MV-4-11 (cell line): ENCODE data around the gene METTL21C.

Experiments used
- DNase-seq: peaks from one replicate; lab custom pipeline; 2025; lab: John Stamatoyannopoulos, UW

Gene METTL21C

GRCh38 chr13:102667023-102667422 is 27.8 kb downstream of the METTL21C start:
- DNase-seq, result no peak

DNA sequence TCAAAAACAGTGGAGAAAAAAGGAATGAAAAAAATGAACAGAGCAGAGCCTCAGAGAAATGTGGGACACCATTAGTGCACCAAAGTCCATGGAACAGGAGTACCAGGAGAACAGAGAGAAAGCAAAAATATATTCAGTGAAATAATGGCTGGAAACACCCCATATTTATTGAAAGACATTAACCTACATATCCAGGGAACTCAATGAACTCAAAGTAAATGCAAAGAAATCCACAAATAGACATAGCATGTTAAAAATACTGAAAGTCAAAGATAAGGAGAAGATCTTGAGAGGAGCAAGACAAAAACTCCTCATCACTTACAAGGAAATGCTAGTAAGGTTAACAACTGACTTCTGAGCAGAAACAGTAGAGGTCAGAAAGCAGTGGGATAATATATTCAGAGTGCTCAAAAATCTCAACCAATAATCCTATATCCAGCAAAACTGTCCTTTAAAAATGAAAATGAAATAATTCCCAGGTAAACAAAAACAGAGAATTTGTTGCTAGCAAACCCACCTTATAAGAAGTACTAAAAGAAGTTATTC is 35.6 kb downstream of the METTL21C start:
- no peak for DNase-seq

GRCh38 chr13:102658660-102659059 is 36.2 kb downstream of the METTL21C start:
- DNase-seq, result no peak

GRCh38 chr13:102657630-102658029 is 37.2 kb downstream of the METTL21C start:
- DNase-seq, result no peak

GRCh38 chr13:102654756-102655155 is 40.1 kb downstream of the METTL21C start:
- DNase-seq, result no peak

DNA sequence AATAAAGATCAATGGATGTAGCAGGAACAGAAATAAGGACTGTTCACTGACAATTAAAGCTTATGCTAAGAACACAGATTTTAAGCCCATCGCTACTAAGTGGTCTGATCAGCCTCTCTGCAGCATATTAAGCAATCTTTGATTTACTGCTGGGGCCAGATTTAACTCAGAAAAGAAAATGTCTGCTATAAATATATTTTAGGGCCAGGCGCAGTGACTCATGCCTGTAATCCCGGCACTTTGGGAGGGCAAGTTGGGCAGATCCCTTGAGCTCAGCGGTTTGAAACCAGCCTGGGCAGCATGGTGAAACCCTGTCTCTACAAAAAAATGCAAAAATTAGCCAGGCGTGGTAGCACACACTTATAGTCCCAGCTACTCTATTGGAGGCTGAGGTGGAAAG is 43.0 kb downstream of the METTL21C start:
- DNase-seq, result peak; percentile 94

- DNase-seq, result no peak
Measured at GRCh38 chr13:102651392-102651791, 43.5 kb downstream of the METTL21C start.

- DNase-seq, result no peak
Measured at GRCh38 chr13:102650444-102650843, 44.4 kb downstream of the METTL21C start.

- no peak for DNase-seq
Measured at GRCh38 chr13:102648046-102648445, 46.8 kb downstream of the METTL21C start.

DNA sequence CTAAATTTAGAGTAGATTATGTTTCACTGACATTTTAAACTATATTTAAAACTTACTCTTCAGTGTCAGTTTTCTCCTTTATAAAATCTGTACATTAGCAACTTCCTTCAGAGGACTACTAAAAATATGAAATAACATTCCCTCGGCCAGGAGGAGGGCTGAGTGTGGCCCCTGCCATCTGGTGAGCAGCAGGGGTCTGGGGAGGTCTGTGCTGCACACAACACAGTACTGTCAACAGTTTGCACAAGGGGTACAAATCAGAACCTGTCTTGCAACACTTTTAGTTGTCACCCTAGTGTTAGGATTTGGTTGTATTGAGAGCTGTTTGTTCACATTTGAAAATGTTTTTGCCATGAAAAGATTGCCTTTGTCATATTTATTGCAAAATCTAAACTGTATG is 49.1 kb downstream of the METTL21C start:
- no peak for DNase-seq

DNA sequence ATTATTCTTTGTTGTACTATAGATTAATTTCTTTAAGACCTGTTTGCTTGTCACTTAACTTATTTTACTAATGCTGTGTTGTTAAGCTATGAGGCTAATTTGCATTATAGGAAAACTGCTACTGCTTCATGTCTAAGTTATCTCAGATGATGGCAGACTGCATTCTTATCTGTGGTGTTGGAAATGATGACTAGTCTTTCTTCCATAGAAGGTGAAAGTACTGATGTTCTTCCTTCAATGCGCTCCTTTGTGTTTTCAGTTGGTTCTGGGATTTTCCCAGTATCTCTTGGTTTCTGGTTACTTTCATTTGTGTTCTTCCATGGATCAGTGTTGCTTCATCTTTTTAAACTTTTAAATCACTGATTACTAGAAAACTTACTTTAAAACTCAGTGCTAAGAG is 51.2 kb downstream of the METTL21C start:
- DNase-seq, result no peak

GRCh38 chr13:102642475-102642874 is 52.4 kb downstream of the METTL21C start:
- DNase-seq, result no peak

DNA sequence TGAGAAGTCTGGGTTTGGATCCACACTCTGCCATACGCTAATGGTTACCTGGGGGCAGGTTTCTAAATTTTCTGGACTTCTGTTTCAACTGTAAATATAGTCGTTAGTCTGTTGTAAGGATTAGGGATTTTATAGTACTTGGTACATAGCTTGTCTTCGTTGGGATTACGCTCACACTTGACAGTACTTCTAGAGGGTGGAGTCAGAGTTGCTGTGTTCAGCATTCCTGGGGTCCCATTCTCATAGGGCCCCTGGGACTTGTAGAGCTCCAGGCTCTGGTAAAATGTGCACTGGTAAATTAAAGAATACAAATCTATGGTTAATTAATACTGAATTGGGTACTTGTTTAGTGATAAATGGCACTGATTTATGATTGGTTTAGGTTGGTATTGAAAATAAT is 52.8 kb downstream of the METTL21C start:
- no peak for DNase-seq

DNA sequence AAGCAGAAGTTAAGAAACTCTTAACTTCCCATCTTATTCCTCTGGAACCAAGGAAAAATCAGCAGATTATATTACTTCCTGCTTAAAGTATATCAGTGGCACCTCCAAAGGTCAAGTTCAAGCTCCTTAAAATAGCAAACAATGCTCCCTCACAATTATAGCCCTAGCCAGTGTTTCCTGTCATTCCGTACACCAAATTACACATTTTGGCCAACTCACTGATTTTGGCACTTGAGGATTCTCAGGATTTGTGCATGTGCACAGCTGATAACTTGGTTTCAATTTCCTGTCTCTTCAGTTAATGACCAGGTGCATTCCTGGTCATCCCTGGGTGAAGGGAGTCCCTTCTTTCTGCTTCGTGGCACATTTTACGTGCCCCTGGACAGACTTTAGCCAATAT is 56.1 kb downstream of the METTL21C start:
- no peak for DNase-seq
